K562 (cell line): ENCODE results near the gene LRRC74B. TPM values are rescaled to one million over a fixed set of nuclear protein-coding genes. Genes with fewer than 3 reads are reported as not detected.
A peak's percentile ranks its signal among the peaks of the same experiment; 100 is the strongest.

ENCODE experiments used
- BCL6 ChIP-seq: fragments of 250-450 bp; sonication (Bioruptor Pico); IDR thresholded peaks from 2 replicates; pipeline ENCODE4 v1.4.0; 2020
- CBX8 ChIP-seq: fragments of 200-600 bp; sonication (generic); IDR thresholded peaks from 2 replicates; pipeline ENCODE4 v1.6.1; 2012; ENCODE audit warnings: borderline replicate concordance, mixed run types, low read depth, mild to moderate bottlenecking, moderate library complexity, mixed read lengths, low read length, control low read depth, inconsistent platforms; ENCODE audit not compliant: poor library complexity, severe bottlenecking; ENCODE audit errors: extremely low read depth
- COPS2 ChIP-seq: fragments of 450-650 bp; conservative IDR thresholded peaks from 2 replicates; pipeline ENCODE4 v1.6.1; 2016; ENCODE audit warnings: mild to moderate bottlenecking, moderate library complexity
- HNRNPL ChIP-seq: fragments of 200-400 bp; formaldehyde crosslinking; IDR thresholded peaks from 2 replicates; pipeline ENCODE4 v1.6.1; 2017; ENCODE audit warnings: low read depth, mild to moderate bottlenecking, low read length
- NEUROD1 ChIP-seq: fragments of 150-350 bp; IDR thresholded peaks from 2 replicates; pipeline ENCODE4 v1.6.1; 2014; ENCODE audit warnings: borderline replicate concordance, low read length, low read depth; ENCODE audit not compliant: partially characterized antibody
- NFIX ChIP-seq: fragments of 250-450 bp; sonication (Bioruptor Pico); IDR thresholded peaks from 2 replicates; pipeline ENCODE4 v1.4.0; 2020; ENCODE audit warnings: low read depth, mild to moderate bottlenecking, moderate library complexity
- POLR3A ChIP-seq: IDR thresholded peaks from 2 replicates; pipeline ENCODE4 v1.6.1; 2011; ENCODE audit warnings: borderline replicate concordance, mild to moderate bottlenecking, moderate library complexity; ENCODE audit not compliant: insufficient read length, insufficient read depth; ENCODE audit errors: extremely low read depth
- SRSF7 ChIP-seq: fragments of 200-400 bp; formaldehyde crosslinking; optimal IDR thresholded peaks from 2 replicates; pipeline ENCODE3; 2017; ENCODE audit warnings: mild to moderate bottlenecking, low read depth, low read length
- ZNF239 ChIP-seq: fragments of 250-450 bp; sonication (Bioruptor Pico); IDR thresholded peaks from 2 replicates; pipeline ENCODE4 v1.4.0; 2020; ENCODE audit warnings: mild to moderate bottlenecking
- ZNF707 ChIP-seq: fragments of 250-450 bp; sonication (Bioruptor Pico); conservative IDR thresholded peaks from 2 replicates; pipeline ENCODE4 v1.8.0; 2022; ENCODE audit warnings: inconsistent platforms, mild to moderate bottlenecking, moderate library complexity
- polyA plus RNA-seq, 8 experiments: library from polyadenylated mRNA; depleted of rRNA in 4 of 8; stranded (reverse) in 5 of 8; unstranded in 3 of 8; fragments of >200 nt; fragmentation: Nextera tagmentation in 2 of 8; fragmentation: Illumina TruSeq in 1 of 8; extraction: Ambion mirVana in 2 of 8; extraction: Trizol in 1 of 8; gene quantifications; 2 replicates each; pipeline versions ENCODE4 v1.2.1 to v1.2.3, GENCODE V29; 2011 to 2014; ENCODE audit warnings: inconsistent platforms in 1 of 8, missing spikeins in 1 of 8
- total RNA-seq, 7 experiments: library from RNA; depleted of rRNA in 6 of 7; stranded (reverse); fragments of >200 nt in 6 of 7; fragmentation: Illumina TruSeq in 2 of 7; extraction: Trizol in 2 of 7; gene quantifications; 2 replicates each; pipeline versions ENCODE4 v1.2.1 to v1.2.3, GENCODE V29; 2011 to 2021; ENCODE audit warnings: low replicate concordance in 1 of 7
- TF ChIP-seq, protein P1 (sequence below), 2 experiments: IDR thresholded peaks; 2 replicates each; pipeline ENCODE4 v1.6.1; 2011; ENCODE audit warnings: borderline replicate concordance in 1 of 2, control low read depth in 1 of 2, low read depth in 1 of 2, low read length in 1 of 2, mild to moderate bottlenecking in 1 of 2, mixed read lengths in 1 of 2, moderate library complexity in 1 of 2; ENCODE audit not compliant: insufficient read depth in 1 of 2, insufficient read length in 1 of 2, poor library complexity in 1 of 2, severe bottlenecking in 1 of 2; ENCODE audit errors: extremely low read depth in 1 of 2
- TF ChIP-seq, protein P2 (sequence below): fragments of 250-450 bp; sonication (Bioruptor Pico); IDR thresholded peaks from 2 replicates; pipeline ENCODE4 v1.8.0; 2022; ENCODE audit warnings: inconsistent platforms, mild to moderate bottlenecking, moderate library complexity, borderline replicate concordance
- TF ChIP-seq, protein P3 (sequence below), 2 experiments: fragments of 450-650 bp; IDR thresholded peaks; 2 replicates each; pipeline ENCODE4 v1.6.1; 2018; ENCODE audit warnings: mild to moderate bottlenecking in 2 of 2, low read depth in 1 of 2; ENCODE audit not compliant: partially characterized antibody in 2 of 2
- TF ChIP-seq, protein P4 (sequence below), 3 experiments: IDR thresholded peaks in 2 of 3; conservative IDR thresholded peaks in 1 of 3; 2 replicates each; pipeline ENCODE4 v1.5.1; 2011 to 2012; ENCODE audit warnings: low read length in 3 of 3, mild to moderate bottlenecking in 3 of 3, control low read depth in 2 of 3, improper control_type of control experiment in 1 of 3, inconsistent platforms in 1 of 3, low read depth in 1 of 3, mixed read lengths in 1 of 3, moderate library complexity in 1 of 3; ENCODE audit not compliant: insufficient read depth in 2 of 3
- TF ChIP-seq, protein P5 (sequence below): fragments of 450-650 bp; IDR thresholded peaks from 2 replicates; pipeline ENCODE4 v1.6.1; 2016; ENCODE audit warnings: antibody characterized with exemption

The LRRC74B gene
- total and polyA plus RNA-seq, 9 of the 15 experiments (the other 6 are each of a cell fraction or from before 2014, with no cell fraction given), result not detected

DNA sequence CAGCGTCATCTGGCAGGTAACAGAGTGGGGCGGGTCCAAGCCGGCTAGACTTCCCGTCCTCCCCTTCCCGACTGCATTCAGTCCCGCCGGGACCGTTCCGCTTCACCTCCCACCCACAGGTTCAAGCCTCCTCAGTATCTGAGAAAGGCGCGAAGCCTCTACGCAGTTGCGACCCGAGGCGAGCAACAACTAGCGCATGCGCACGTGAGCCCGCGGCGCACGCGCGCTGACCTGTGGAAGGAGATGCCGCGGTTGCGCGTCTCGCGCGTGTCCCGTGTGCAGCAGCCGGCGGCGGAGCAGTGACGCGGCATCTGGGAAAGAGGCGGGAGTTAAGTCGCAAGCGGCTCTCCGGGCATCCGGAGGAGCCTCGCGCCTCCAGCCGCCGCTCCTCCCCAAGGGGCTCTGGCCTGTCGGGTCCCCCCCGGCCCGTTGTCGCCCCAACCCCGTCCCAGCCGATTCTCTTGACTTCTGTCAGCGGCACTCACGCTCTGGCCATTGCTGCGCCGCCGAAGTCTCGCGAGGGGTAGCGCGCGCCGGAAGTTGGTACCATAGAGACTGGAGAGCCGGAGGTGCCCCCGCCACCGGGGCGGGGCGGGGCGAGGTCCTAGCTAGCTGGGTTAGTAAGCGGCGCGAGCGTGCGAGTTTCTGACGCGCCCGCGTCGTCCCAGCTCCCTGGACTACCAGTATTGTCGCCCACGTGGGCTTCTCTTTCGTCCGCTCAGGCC lies 44.0 kb upstream of the LRRC74B start, which contains the start of gene THAP7 (continued):
- TF ChIP-seq, protein P1, sequence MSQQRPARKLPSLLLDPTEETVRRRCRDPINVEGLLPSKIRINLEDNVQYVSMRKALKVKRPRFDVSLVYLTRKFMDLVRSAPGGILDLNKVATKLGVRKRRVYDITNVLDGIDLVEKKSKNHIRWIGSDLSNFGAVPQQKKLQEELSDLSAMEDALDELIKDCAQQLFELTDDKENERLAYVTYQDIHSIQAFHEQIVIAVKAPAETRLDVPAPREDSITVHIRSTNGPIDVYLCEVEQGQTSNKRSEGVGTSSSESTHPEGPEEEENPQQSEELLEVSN (IDR thresholded peaks at IDR 0.05; ENCODE audit: borderline replicate concordance in 1 of 2, extremely low read depth in 1 of 2, insufficient read depth in 1 of 2, insufficient read length in 1 of 2, low read depth in 1 of 2, low read length in 1 of 2, poor library complexity in 1 of 2, severe bottlenecking in 1 of 2), result peak; percentile 98 to 99
- peak; percentile 66 for TF ChIP-seq ZNF239 (CRISPR knock-in tag)
- TF ChIP-seq NFIX, result no peak
- no peak for TF ChIP-seq POLR3A
- TF ChIP-seq ZNF707 (CRISPR knock-in tag), result no peak; the same call in none of the 2 replicates
- no peak for TF ChIP-seq CBX8
- TF ChIP-seq, protein P2, sequence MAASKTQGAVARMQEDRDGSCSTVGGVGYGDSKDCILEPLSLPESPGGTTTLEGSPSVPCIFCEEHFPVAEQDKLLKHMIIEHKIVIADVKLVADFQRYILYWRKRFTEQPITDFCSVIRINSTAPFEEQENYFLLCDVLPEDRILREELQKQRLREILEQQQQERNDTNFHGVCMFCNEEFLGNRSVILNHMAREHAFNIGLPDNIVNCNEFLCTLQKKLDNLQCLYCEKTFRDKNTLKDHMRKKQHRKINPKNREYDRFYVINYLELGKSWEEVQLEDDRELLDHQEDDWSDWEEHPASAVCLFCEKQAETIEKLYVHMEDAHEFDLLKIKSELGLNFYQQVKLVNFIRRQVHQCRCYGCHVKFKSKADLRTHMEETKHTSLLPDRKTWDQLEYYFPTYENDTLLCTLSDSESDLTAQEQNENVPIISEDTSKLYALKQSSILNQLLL (CRISPR knock-in tag), result peak; percentile 85
- TF ChIP-seq, protein P3, sequence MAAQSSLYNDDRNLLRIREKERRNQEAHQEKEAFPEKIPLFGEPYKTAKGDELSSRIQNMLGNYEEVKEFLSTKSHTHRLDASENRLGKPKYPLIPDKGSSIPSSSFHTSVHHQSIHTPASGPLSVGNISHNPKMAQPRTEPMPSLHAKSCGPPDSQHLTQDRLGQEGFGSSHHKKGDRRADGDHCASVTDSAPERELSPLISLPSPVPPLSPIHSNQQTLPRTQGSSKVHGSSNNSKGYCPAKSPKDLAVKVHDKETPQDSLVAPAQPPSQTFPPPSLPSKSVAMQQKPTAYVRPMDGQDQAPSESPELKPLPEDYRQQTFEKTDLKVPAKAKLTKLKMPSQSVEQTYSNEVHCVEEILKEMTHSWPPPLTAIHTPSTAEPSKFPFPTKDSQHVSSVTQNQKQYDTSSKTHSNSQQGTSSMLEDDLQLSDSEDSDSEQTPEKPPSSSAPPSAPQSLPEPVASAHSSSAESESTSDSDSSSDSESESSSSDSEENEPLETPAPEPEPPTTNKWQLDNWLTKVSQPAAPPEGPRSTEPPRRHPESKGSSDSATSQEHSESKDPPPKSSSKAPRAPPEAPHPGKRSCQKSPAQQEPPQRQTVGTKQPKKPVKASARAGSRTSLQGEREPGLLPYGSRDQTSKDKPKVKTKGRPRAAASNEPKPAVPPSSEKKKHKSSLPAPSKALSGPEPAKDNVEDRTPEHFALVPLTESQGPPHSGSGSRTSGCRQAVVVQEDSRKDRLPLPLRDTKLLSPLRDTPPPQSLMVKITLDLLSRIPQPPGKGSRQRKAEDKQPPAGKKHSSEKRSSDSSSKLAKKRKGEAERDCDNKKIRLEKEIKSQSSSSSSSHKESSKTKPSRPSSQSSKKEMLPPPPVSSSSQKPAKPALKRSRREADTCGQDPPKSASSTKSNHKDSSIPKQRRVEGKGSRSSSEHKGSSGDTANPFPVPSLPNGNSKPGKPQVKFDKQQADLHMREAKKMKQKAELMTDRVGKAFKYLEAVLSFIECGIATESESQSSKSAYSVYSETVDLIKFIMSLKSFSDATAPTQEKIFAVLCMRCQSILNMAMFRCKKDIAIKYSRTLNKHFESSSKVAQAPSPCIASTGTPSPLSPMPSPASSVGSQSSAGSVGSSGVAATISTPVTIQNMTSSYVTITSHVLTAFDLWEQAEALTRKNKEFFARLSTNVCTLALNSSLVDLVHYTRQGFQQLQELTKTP (IDR thresholded peaks at IDR 0.05; ENCODE audit: low read depth in 1 of 2, partially characterized antibody in 2 of 2), result no peak
- TF ChIP-seq HNRNPL, result no peak
- TF ChIP-seq SRSF7, result no peak
- no peak for TF ChIP-seq COPS2
- TF ChIP-seq, protein P4, sequence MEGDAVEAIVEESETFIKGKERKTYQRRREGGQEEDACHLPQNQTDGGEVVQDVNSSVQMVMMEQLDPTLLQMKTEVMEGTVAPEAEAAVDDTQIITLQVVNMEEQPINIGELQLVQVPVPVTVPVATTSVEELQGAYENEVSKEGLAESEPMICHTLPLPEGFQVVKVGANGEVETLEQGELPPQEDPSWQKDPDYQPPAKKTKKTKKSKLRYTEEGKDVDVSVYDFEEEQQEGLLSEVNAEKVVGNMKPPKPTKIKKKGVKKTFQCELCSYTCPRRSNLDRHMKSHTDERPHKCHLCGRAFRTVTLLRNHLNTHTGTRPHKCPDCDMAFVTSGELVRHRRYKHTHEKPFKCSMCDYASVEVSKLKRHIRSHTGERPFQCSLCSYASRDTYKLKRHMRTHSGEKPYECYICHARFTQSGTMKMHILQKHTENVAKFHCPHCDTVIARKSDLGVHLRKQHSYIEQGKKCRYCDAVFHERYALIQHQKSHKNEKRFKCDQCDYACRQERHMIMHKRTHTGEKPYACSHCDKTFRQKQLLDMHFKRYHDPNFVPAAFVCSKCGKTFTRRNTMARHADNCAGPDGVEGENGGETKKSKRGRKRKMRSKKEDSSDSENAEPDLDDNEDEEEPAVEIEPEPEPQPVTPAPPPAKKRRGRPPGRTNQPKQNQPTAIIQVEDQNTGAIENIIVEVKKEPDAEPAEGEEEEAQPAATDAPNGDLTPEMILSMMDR (IDR thresholded peaks at IDR 0.05 in 2 of 3, conservative IDR thresholded peaks at IDR 0.05 in 1 of 3; ENCODE audit: insufficient read depth in 2 of 3, low read depth in 1 of 3, low read length in 3 of 3), result peak in 2 of 3 experiments; percentile 8 to 17; a peak in 2 of 6 replicates
- TF ChIP-seq, protein P5, sequence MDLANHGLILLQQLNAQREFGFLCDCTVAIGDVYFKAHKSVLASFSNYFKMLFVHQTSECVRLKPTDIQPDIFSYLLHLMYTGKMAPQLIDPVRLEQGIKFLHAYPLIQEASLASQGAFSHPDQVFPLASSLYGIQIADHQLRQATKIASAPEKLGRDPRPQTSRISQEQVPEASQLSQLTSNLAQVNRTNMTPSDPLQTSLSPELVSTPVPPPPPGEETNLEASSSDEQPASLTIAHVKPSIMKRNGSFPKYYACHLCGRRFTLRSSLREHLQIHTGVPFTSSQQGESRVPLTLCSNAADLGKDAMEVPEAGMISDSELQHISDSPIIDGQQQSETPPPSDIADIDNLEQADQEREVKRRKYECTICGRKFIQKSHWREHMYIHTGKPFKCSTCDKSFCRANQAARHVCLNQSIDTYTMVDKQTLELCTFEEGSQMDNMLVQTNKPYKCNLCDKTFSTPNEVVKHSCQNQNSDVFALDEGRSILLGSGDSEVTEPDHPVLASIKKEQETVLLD, result no peak
- TF ChIP-seq NEUROD1, result peak; percentile 89
- peak; percentile 84 for TF ChIP-seq BCL6 (CRISPR knock-in tag)
